HepG2 (cell line): Measurements from ENCODE around the gene COL8A1.

Source experiments
- ARHGAP35 ChIP-seq: sonication (generic); formaldehyde crosslinking; IDR thresholded peaks from 2 replicates; pipeline ENCODE4 v1.9.0; 2022; ENCODE audit warnings: mild to moderate bottlenecking, inconsistent platforms, moderate library complexity, missing genetic modification reagents, borderline replicate concordance
- ELF1 ChIP-seq: sonication (generic); formaldehyde crosslinking; IDR thresholded peaks from 2 replicates; pipeline ENCODE4 v1.4.0; 2020; ENCODE audit warnings: missing genetic modification reagents
- EP300 ChIP-seq, 3 experiments: sonication (generic) in 1 of 3; formaldehyde crosslinking in 1 of 3; IDR thresholded peaks; 2 replicates each; pipeline versions ENCODE4 v1.5.1 to v1.6.1; 2011 to 2020; ENCODE audit warnings: low read depth in 2 of 3, low read length in 2 of 3, borderline replicate concordance in 1 of 3, improper control_type of control experiment in 1 of 3, mild to moderate bottlenecking in 1 of 3, missing genetic modification reagents in 1 of 3, moderate library complexity in 1 of 3
- FOSL1 ChIP-seq: sonication (generic); formaldehyde crosslinking; IDR thresholded peaks from 2 replicates; pipeline ENCODE4 v1.9.0; 2021; ENCODE audit warnings: missing genetic modification reagents, borderline replicate concordance
- POLR2A ChIP-seq, 2 experiments: IDR thresholded peaks; 2 replicates each; pipeline ENCODE4 v1.6.1; 2011; ENCODE audit warnings: low read depth in 2 of 2, low read length in 2 of 2, mild to moderate bottlenecking in 1 of 2, moderate library complexity in 1 of 2; ENCODE audit not compliant: insufficient read depth in 1 of 2
- POLR2AphosphoS5 ChIP-seq: IDR thresholded peaks from 2 replicates; pipeline ENCODE4 v1.6.1; 2012; ENCODE audit warnings: low read depth, low read length
- SP1 ChIP-seq, 2 experiments: fragments of 450-650 bp in 1 of 2; sonication (generic) in 1 of 2; formaldehyde crosslinking in 1 of 2; IDR thresholded peaks; 2 replicates each; pipeline versions ENCODE4 v1.4.0 to v1.6.1; 2016 to 2020; ENCODE audit warnings: missing genetic modification reagents in 1 of 2
- SRSF1 ChIP-seq: fragments of 200-400 bp; formaldehyde crosslinking; optimal IDR thresholded peaks from 2 replicates; pipeline ENCODE3; 2017; ENCODE audit warnings: mild to moderate bottlenecking, low read depth, low read length, moderate library complexity
- TAF1 ChIP-seq: sonication (generic); formaldehyde crosslinking; IDR thresholded peaks from 2 replicates; pipeline ENCODE4 v1.4.0; 2020; ENCODE audit warnings: missing genetic modification reagents
- TEAD2 ChIP-seq: sonication (generic); formaldehyde crosslinking; IDR thresholded peaks from 2 replicates; pipeline ENCODE4 v1.9.0; 2021; ENCODE audit warnings: missing genetic modification reagents
- ZC3H4 ChIP-seq: sonication (generic); formaldehyde crosslinking; IDR thresholded peaks from 2 replicates; pipeline ENCODE4 v1.4.0; 2020; ENCODE audit warnings: missing genetic modification reagents, borderline replicate concordance
- ZNF230 ChIP-seq: sonication (generic); formaldehyde crosslinking; IDR thresholded peaks from 2 replicates; pipeline ENCODE4 v1.4.0; 2020; ENCODE audit warnings: mild to moderate bottlenecking, missing genetic modification reagents
- TF ChIP-seq, protein P1 (sequence below): sonication (generic); formaldehyde crosslinking; IDR thresholded peaks from 2 replicates; pipeline ENCODE4 v1.4.0; 2020; ENCODE audit warnings: missing genetic modification reagents
- TF ChIP-seq, protein P2 (sequence below): sonication (generic); formaldehyde crosslinking; IDR thresholded peaks from 2 replicates; pipeline ENCODE4 v1.5.0; 2020; ENCODE audit warnings: mild to moderate bottlenecking, missing genetic modification reagents, moderate library complexity

DNA sequence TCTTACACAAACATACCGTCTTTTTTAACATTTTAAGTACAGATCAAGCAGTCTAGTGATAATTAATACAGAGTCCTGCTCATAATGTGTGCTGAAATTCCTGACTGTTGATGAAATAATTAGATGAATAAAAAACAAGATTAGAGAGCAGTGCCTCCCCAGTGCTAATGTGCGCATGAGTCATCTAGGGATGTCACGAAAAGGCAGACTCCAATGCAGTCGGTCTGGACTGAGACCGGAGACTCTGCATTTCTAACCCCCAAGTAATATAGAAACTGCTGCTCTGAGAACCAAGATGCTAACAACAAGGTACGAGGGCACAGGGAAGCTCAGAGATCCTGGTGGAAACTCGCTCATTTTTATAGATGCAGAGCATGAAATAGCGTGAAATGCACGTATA lies 61.4 kb downstream of the COL8A1 start:
- TF ChIP-seq SP1 (IDR thresholded peaks at IDR 0.05) (no peak), SP1 (CRISPR knock-in tag; IDR thresholded peaks at IDR 0.05) (no peak), TEAD2 (CRISPR knock-in tag) (no peak), TAF1 (CRISPR knock-in tag) (no peak), POLR2A (IDR thresholded peaks at IDR 0.05; ENCODE audit: insufficient read depth in 1 of 2, low read depth in 2 of 2, low read length in 2 of 2) (no peak), SRSF1 (no peak), ARHGAP35 (CRISPR knock-in tag) (no peak), ZNF230 (CRISPR knock-in tag) (no peak), ZC3H4 (CRISPR knock-in tag) (no peak), EP300 (IDR thresholded peaks at IDR 0.05; ENCODE audit: low read depth in 2 of 2, low read length in 2 of 2) (no peak), EP300 (CRISPR knock-in tag; IDR thresholded peaks at IDR 0.05; ENCODE audit: borderline replicate concordance) (no peak), POLR2AphosphoS5 (no peak), FOSL1 (CRISPR knock-in tag) (no peak), ELF1 (no peak)
- TF ChIP-seq, protein P1, sequence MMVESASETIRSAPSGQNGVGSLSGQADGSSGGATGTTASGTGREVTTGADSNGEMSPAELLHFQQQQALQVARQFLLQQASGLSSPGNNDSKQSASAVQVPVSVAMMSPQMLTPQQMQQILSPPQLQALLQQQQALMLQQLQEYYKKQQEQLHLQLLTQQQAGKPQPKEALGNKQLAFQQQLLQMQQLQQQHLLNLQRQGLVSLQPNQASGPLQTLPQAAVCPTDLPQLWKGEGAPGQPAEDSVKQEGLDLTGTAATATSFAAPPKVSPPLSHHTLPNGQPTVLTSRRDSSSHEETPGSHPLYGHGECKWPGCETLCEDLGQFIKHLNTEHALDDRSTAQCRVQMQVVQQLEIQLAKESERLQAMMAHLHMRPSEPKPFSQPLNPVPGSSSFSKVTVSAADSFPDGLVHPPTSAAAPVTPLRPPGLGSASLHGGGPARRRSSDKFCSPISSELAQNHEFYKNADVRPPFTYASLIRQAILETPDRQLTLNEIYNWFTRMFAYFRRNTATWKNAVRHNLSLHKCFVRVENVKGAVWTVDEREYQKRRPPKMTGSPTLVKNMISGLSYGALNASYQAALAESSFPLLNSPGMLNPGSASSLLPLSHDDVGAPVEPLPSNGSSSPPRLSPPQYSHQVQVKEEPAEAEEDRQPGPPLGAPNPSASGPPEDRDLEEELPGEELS, result no peak
- TF ChIP-seq, protein P2, sequence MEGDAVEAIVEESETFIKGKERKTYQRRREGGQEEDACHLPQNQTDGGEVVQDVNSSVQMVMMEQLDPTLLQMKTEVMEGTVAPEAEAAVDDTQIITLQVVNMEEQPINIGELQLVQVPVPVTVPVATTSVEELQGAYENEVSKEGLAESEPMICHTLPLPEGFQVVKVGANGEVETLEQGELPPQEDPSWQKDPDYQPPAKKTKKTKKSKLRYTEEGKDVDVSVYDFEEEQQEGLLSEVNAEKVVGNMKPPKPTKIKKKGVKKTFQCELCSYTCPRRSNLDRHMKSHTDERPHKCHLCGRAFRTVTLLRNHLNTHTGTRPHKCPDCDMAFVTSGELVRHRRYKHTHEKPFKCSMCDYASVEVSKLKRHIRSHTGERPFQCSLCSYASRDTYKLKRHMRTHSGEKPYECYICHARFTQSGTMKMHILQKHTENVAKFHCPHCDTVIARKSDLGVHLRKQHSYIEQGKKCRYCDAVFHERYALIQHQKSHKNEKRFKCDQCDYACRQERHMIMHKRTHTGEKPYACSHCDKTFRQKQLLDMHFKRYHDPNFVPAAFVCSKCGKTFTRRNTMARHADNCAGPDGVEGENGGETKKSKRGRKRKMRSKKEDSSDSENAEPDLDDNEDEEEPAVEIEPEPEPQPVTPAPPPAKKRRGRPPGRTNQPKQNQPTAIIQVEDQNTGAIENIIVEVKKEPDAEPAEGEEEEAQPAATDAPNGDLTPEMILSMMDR, result no peak
